Panc1 (cell line): ENCODE measurements around the gene CHSY3. TPM values are rescaled to one million over a fixed set of nuclear protein-coding genes. Genes with fewer than 3 reads are reported as not detected.

Experiments
- ATAC-seq: fragments of 200-7000 bp; cut with Tn5 transposase; 2 replicates; pipeline ENCODE4 v1.9.1; 2020; ENCODE audit warnings: mild to moderate bottlenecking, moderate library complexity
- BruUV-seq: library from RNA; stranded (reverse); fragments of 400-500 nt; replicated peaks from 2 replicates; lab custom pipeline; 2021; lab: Mats Ljungman, UMichigan
- CTCF ChIA-PET: fragments of 300-600 bp; sonication (Branson Sonifier 250); formaldehyde crosslinking; loops from one replicate; lab custom pipeline; 2022; ENCODE audit warnings: antibody characterized with exemption; lab: Charles Lee
- POLR2A ChIA-PET: fragments of 300-600 bp; sonication (Branson Sonifier 250); formaldehyde crosslinking; loops from one replicate; lab custom pipeline; 2022; ENCODE audit warnings: antibody characterized with exemption; lab: Charles Lee
- DNase-seq: peaks from one replicate; pipeline ENCODE4 v3.0.0-alpha.2; 2010; ENCODE audit warnings: low read depth, low spot score
- H3K27ac ChIP-seq: 2 replicates; pipeline ENCODE4 v1.5.1; 2011; ENCODE audit warnings: mild to moderate bottlenecking, low read length, inconsistent platforms
- H3K27me3 ChIP-seq: fragments of 200-500 bp; sonication (Bioruptor generic); 2 replicates; pipeline ENCODE4 v1.6.0; 2014; ENCODE audit warnings: low read length, inconsistent platforms; ENCODE audit not compliant: control insufficient read depth, insufficient read depth
- H3K36me3 ChIP-seq: fragments of 200-500 bp; sonication (Bioruptor generic); 2 replicates; pipeline ENCODE4 v1.5.1; 2014; ENCODE audit warnings: inconsistent platforms, mild to moderate bottlenecking, low read length, moderate library complexity; ENCODE audit not compliant: control insufficient read depth, insufficient read depth
- H3K4me1 ChIP-seq: 2 replicates; pipeline ENCODE4 v1.5.1; 2011; ENCODE audit warnings: inconsistent platforms, mild to moderate bottlenecking, low read length, moderate library complexity; ENCODE audit not compliant: control insufficient read depth, insufficient read depth
- H3K4me3 ChIP-seq, 2 experiments: 2 replicates each; pipeline ENCODE4 v1.5.1; 2011 to 2012; ENCODE audit warnings: low read depth in 2 of 2, low read length in 2 of 2, mild to moderate bottlenecking in 2 of 2, inconsistent platforms in 1 of 2, moderate library complexity in 1 of 2
- H3K9me3 ChIP-seq: fragments of 200-500 bp; sonication (Bioruptor generic); 2 replicates; pipeline ENCODE4 v1.5.1; 2014; ENCODE audit warnings: low read depth, mild to moderate bottlenecking, inconsistent platforms, low read length, moderate library complexity; ENCODE audit not compliant: control insufficient read depth, insufficient read depth
- CTCF ChIP-seq: fragments of 450-650 bp; IDR thresholded peaks from 2 replicates; pipeline ENCODE4 v1.5.1; 2017; ENCODE audit warnings: mild to moderate bottlenecking
- POLR2AphosphoS5 ChIP-seq: IDR thresholded peaks from 2 replicates; pipeline ENCODE4 v1.6.1; 2012; ENCODE audit warnings: mild to moderate bottlenecking, low read depth, low read length, moderate library complexity
- REST ChIP-seq, 2 experiments: IDR thresholded peaks; 2 replicates each; pipeline ENCODE4 v1.6.1; 2011 to 2012; ENCODE audit warnings: low read depth in 2 of 2, control low read depth in 1 of 2, low read length in 1 of 2, mild to moderate bottlenecking in 1 of 2, moderate library complexity in 1 of 2; ENCODE audit not compliant: insufficient read depth in 1 of 2
- SIN3A ChIP-seq: IDR thresholded peaks from 2 replicates; pipeline ENCODE4 v1.6.1; 2012; ENCODE audit warnings: low read depth, mild to moderate bottlenecking, low read length, moderate library complexity, borderline replicate concordance; ENCODE audit not compliant: insufficient read depth
- TCF7L2 ChIP-seq: IDR thresholded peaks from 2 replicates; pipeline ENCODE4 v1.6.1; 2011; ENCODE audit warnings: mild to moderate bottlenecking, low read depth, low read length, inconsistent platforms
- in situ Hi-C: cut with HindIII; loops from 2 replicates; pipeline ENCODE4 v1.10.0; 2016; ENCODE audit warnings: low sequenced_read_pairs, low pct_unique_long_range_greater_than_20kb
- intact Hi-C: fragments of 100-400 bp; cut with micrococcal nuclease; formaldehyde crosslinking; loops from one replicate; pipeline ENCODE4 v1.10.0; 2022; ENCODE audit not compliant: unreplicated experiment
- total RNA-seq: library from RNA; stranded (reverse); gene quantifications from one replicate; pipeline ENCODE4 v1.2.1, GENCODE V29; 2021; ENCODE audit not compliant: unreplicated experiment

The CHSY3 gene
- total RNA-seq, 1 experiment from 2014 or later, result not detected

- in situ Hi-C loops, result no loop called here
These were observed 323.4 kb downstream of the CHSY3 start for GRCh38 chr5:130227699-130228098.

GRCh38 chr5:130231786-130232185 is 327.5 kb downstream of the CHSY3 start:
- no peak for ATAC-seq
- ChIA-PET CTCF (no interaction called here), POLR2A (no interaction called here)
- in situ Hi-C loops (no loop called here), intact Hi-C loops (no loop called here)
- Histone ChIP-seq H3K27me3 (no peaks in the 10 kb centered on the region), H3K27ac (no peak overlapping the region), H3K4me1 (no peaks in the 10 kb centered on the region), H3K9me3 (no peaks in the 10 kb centered on the region), H3K36me3 (no peaks in the 10 kb centered on the region), H3K4me3 (no peak overlapping the region)
- BruUV-seq, result no TSS peak
- no peak for DNase-seq
- no peak for TF ChIP-seq TCF7L2
- no peak for TF ChIP-seq POLR2AphosphoS5
- TF ChIP-seq SIN3A, result no peak
- TF ChIP-seq CTCF, result no peak
- no peak for TF ChIP-seq REST (IDR thresholded peaks at IDR 0.05; ENCODE audit: insufficient read depth in 1 of 2, low read depth in 2 of 2, low read length in 1 of 2)

More at GRCh38 chr5:130227699-130228098, 323.4 kb downstream of the CHSY3 start:
- no peak for DNase-seq
- no TSS peak for BruUV-seq
- TF ChIP-seq CTCF (no peak), REST (IDR thresholded peaks at IDR 0.05; ENCODE audit: insufficient read depth in 1 of 2, low read depth in 2 of 2, low read length in 1 of 2) (no peak), TCF7L2 (no peak), SIN3A (no peak), POLR2AphosphoS5 (no peak)
- Histone ChIP-seq H3K36me3 (no peaks in the 10 kb centered on the region), H3K4me3 (no peak overlapping the region), H3K9me3 (no peaks in the 10 kb centered on the region), H3K27me3 (no peaks in the 10 kb centered on the region), H3K4me1 (no peaks in the 10 kb centered on the region), H3K27ac (no peak overlapping the region)
- CTCF ChIA-PET, result no interaction called here
- intact Hi-C loops, result no loop called here
- no peak for ATAC-seq
- POLR2A ChIA-PET, result no interaction called here
